Right lung (tissue), 10 donors: Measurements from ENCODE around the gene LAD1. TPM values are rescaled to one million over a fixed set of nuclear protein-coding genes. Genes with fewer than 3 reads are reported as not detected.

Experiments
- DNase-seq, 2 donors: peaks; one replicate each; pipeline ENCODE4 v3.0.0-alpha.2; 2013
- long read RNA-seq, 8 donors: transcript quantifications; one replicate each; lab custom pipeline, GENCODE V29; 2026
- polyA plus RNA-seq, 5 donors: library from polyadenylated mRNA; unstranded; fragments of 120-200 nt; gene quantifications; one replicate each; pipeline versions ENCODE4 v1.2.1 to v1.2.3, GENCODE V29; 2013; ENCODE audit warnings: inconsistent platforms in 1 of 5, low replicate concordance in 1 of 5; ENCODE audit not compliant: insufficient read length in 5 of 5, insufficient read depth in 1 of 5

Gene LAD1, protein sequence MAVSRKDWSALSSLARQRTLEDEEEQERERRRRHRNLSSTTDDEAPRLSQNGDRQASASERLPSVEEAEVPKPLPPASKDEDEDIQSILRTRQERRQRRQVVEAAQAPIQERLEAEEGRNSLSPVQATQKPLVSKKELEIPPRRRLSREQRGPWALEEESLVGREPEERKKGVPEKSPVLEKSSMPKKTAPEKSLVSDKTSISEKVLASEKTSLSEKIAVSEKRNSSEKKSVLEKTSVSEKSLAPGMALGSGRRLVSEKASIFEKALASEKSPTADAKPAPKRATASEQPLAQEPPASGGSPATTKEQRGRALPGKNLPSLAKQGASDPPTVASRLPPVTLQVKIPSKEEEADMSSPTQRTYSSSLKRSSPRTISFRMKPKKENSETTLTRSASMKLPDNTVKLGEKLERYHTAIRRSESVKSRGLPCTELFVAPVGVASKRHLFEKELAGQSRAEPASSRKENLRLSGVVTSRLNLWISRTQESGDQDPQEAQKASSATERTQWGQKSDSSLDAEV
- 10 to 100 TPM in 3 of 5 donors, 1 to 10 TPM in 2; 9.1 to 14.5 (median 11.2) TPM for polyA plus RNA-seq
- long read RNA-seq, donor 1, result 0 reads
- long read RNA-seq, donor 2, partial matches to known transcripts, result 5 of 8 reads
- long read RNA-seq, donor 2, other reads (novel, unspliced or antisense), result 0 of 8 reads
- long read RNA-seq, donor 3, partial matches to known transcripts, result 5 of 6 reads
- long read RNA-seq, donor 3, other reads (novel, unspliced or antisense), result 0 of 6 reads
- long read RNA-seq, donor 4, partial matches to known transcripts, result 0 of 1 reads
- long read RNA-seq, donor 4, other reads (novel, unspliced or antisense), result 0 of 1 reads
- long read RNA-seq, donor 5, result 0 reads
- long read RNA-seq, donor 6, partial matches to known transcripts, result 0 of 2 reads
- long read RNA-seq, donor 6, other reads (novel, unspliced or antisense), result 0 of 2 reads
- long read RNA-seq, donor 7, partial matches to known transcripts, result 0 of 4 reads
- long read RNA-seq, donor 7, other reads (novel, unspliced or antisense), result 0 of 4 reads
- long read RNA-seq, donor 8, partial matches to known transcripts, result 0 of 1 reads
- long read RNA-seq, donor 8, other reads (novel, unspliced or antisense), result 0 of 1 reads

DNA sequence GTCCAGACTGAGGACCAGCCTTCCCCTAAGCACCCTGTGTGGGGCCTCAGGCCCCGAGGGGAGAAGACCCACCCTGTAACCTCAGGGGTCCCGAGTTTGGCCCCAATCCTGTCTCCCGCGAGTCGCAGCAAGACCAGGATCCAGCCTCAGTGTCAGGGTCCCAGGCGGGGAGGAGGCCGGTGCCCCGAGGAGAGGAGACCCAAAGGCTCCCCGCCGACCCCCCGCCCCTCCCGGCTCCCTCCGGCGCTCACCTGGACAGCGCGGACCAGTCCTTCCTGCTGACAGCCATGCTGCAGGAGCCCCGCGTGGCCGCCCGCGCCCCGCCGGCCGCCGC is at the start of gene LAD1:
Gene LAD1, minus strand, starts transcription at position 307 of the 334 bp plus-strand sequence. Its CDS starts 18 bp downstream, at position 289.
- DNase-seq, result no peak

DNA sequence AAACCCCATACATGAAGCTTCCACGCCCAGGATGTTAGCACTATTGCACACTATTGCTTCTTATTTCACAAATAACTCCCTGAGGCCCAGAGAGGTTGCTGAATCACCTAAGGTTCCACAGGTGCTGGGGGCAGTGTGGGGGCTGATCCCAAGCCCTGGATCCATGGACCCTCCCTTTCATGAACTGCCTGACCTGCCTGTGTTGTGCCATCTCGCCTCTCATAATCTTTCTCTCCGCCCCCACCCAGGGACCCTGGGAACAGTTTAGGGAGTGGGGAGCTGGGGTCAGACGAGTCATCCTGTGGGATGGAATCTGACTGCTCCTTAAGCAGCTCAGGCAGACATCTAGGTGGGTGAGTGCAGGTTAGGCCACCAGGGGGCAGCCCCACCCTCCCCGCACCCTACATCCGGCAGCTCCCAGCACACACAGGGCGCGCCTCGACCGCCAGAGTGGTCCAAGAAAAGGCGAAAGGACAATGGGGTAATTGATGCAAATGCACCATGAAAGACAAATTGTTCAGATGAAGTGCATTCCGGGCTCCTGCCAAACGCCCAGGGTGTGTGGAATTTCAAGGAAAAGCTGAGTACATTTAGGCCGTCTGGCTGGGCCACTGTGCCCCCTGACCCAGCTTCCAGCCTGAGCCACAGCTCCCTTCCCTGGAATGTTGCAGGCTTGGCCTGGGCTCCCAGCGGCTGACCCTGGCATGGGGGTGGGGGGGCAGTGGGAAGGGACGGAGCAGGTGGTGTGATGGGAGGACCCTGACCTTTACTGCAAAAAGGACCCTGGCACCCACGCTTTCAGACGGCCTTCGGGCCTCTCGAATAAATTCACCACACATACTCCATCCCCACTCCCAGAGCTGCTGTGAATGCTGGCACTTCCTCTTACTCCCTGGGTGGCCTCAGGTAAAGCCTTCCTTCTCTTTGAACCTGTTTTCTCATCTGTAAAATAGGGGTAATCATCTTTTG is 49.1 kb upstream of the LAD1 start:
- peak; percentile 41 to 46 for DNase-seq

DNA sequence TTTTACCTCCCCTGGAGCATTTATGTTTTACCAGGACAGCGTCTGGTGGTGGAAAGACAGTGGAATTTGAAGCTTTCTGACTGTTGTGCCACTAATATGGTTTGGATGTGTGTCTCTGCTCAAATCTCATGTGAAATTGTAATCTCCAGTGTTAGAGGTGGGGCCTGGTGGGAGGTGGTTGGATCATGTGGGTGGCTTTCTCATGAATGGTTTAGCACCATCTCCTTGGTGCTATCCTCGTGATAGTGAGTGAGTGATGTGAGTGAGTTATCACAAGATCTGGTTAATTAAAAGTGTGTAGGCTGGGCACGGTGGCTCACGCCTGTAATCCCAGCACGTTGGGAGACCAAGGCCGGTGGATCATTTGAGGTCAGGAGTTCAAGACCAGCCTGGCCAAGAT is 46.2 kb upstream of the LAD1 start:
- DNase-seq, result no peak

DNA sequence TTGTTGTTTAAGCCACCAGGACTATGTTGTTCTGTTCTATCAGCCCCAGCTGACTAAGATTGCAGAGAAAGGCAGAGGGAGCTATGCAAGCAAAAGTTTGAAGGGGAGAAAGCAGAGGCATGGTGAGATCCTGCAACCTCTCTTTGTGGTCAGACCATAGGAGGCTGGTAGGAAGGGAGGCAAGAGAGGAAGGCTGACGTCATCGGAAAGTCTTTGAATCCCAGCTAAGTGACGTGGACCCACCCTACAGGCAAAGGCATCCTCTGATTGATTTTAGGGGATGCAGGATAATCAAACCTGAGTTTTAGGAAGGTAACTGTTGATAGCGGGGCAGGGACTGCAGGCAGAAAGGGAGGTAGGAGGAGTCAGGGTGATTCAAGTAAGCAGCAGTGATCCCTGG is 45.7 kb upstream of the LAD1 start:
- no peak for DNase-seq

DNA sequence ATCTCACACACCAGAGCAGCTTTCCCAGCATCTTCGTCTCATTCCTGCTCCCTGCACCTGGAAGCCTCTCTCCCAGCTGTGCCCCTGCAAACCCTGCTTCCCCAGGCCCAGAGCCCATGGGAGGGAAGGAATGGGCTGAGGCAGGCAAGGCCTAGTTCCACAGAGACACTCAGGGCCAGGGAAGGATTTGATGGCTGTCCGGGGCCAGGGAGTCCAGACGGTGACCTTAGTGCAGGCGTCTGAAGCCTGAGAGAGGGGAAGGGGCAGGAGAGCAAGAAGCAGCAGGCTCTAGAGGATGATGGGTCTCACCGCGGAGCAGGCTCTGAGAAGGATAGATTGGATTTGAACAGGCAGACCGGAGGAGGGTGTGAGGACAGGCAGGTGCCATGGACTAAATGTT is 44.6 kb upstream of the LAD1 start:
- no peak for DNase-seq

DNA sequence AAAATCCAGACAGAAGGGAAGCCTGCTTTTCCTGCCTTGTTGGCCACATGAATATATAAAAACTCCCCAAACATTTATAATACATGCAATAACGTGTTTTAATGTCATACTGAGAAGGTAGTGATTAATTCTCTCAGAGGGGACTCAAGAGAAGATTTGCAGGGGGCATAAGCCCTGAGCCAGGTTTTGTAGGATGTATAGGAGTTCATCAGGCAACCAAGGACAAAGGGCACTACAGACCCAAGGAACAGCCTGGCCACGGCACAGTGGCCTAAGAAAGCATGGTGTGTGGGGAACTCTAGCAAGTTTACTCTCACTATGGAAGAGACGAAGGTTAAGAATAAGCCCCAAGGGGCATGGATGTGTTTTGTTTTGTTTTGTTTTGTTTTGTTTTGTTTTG is 37.8 kb upstream of the LAD1 start:
- DNase-seq, result no peak

DNA sequence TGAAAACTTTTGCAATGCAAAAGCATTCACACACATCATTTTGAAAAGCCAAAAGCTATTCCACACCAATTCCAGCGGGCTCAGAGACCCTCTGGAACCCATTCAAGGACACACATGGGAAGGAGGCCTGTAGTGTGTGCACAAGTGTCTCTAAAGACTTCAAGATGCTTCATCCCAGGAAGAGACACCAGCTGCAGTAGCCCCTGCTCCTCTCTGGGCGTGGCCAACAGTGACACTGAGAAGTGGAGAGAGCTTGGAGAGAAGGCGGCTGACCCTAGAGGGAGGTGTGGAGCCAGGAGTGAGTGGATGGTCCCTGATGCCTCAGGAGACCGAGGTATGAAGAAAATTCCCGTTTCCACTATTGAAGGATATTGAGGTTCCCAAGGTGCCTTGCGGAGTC is 37.3 kb upstream of the LAD1 start:
- peak; percentile 14 to 29 for DNase-seq

DNA sequence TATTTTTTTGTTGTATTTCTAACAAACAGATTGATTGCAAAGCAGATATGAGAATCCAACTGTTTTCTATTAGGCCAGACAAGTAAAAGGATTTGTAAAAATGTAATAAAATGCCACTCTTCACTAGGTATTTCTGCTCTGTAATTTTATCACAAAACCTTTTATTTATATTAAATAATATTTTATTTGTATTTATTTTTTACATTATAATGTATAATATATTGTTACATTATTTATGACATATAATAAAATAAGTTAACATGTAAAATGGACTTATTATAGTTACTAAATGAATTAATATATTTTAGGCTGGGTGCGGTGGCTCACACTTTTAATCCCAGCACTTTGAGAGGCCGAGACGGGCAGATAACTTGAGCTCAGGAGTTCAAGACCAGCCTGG is 35.1 kb upstream of the LAD1 start:
- no peak for DNase-seq

DNA sequence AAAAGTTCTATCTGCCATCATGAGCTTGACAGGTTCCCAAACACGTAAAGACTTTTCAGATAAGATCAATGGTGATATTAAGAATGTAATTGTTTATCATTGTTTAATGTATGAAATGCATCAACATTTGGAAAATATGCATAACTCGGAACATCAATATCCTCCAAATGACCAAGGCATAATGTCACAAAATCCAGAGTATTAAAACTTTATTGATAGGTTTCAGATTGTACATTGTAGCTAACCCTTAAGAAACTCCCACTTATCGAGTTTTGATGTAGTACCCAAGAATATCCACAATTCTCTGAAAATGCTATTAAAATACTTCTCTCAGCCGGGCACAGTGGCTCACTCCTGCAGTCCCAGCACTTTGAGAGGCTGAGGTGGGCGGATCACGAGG is 34.5 kb upstream of the LAD1 start:
- no peak for DNase-seq

DNA sequence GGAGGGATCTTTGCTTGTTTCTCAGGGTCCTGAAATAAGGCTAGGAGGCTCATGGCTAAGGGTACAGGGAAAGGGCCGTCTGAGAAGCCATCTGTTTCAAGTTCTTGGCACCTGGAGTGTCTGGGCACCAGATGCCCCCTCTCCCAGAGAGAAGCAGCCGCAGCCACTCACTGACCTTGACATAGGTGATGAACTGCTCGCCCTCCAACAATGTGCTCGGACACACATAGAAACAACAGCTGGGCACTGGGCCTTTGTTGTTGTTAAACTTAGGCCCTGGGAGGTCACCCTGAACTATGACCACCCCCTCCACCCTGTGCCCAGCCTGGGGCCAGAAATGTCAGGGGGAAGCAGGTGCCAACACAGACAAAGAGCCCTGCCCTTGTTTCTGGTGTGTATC is 31.7 kb upstream of the LAD1 start:
- no peak for DNase-seq

DNA sequence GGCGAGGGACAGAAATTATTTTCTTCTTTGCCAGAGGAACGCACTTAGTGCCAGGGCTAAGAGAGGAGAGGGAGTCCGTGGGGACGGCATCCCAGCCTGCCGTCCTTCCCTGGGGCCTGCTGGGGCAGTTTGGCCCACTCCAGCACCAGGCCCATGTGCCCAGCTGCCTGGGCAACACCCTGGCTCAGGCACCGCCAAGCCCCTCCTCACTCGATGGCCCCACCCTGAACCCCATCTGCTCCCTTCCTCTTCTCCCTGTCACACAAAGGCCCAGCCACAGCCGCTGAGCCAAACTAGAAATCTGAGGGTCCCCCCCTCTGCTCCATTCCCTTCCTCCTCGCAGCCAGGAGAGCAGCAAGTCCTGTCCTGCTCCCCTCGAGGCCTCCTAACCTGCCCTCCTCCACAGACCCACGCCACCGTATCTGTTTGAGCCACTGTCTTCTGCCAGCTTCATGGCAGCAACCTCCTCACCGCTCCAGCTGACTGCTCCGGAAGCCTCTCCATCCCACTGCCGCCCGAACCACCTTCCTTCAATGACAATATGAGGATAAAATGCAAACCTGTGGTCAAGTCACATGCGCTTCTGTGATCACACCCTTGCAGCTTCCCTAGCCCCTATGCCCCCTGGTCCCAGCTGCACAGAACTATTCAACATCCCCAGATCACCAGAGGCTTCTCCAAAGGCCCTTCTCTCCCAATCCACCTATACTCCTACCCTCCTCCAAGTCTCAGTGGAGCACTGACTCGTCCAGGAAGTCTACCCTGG is 30.8 kb upstream of the LAD1 start:
- DNase-seq, result no peak

DNA sequence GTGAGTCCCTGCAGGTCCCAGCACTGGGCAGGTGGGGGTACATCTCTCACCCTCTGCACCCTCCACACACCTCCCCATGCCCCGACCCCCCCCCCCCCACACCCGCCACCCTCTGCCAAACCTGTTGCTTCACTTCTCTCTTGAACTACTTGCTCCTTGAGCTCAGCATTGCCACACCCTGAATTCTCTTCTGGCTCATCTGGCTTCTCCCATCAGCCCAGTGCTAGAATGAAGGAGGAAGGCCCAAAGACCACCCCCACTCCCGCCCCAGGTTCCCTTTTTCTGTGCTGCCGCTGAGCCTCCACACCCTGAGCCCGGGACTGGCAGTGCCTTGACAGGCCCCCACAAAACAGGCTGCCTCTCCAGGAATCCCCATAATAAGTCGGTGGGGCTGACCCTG is 28.8 kb upstream of the LAD1 start:
- no peak for DNase-seq

DNA sequence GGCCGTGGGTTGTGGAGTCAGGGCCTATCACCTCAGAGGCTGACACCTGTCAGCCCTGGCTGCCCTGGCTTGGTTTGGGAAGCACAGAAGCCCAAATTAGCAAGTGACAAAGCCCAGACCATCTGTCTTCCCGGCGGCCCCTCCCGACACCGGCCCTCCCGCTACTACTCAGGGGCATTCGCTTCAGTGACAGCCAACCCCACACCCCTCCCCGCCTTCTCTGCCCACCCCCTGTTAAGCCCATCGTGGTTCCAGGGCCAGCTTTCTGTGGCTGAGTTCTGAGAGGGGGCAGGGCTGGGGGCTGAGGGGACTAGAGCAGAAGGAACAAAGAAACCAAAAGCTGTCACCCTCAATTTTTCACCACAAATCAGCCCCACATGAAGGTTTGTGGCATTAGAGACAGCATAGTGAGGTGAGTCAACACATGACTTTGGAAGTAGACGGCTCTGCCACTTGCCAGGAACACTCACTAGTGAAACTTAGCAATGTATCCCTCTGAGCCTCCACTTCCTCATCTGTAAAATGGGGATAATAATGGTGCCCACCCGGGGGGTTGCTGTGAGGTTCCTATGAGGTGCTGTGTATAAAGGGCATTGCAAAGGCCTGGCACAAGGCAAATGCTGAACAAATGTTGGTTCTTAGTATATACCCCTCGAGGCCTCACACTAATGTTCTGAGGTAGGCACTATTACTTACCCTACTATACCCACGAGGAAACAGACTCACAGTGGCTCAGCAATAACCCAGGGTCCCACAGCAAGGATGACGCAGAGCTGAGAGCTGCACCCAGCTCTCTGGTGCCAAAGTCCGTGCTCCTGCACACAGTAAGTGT is 27.6 kb upstream of the LAD1 start:
- no peak for DNase-seq

DNA sequence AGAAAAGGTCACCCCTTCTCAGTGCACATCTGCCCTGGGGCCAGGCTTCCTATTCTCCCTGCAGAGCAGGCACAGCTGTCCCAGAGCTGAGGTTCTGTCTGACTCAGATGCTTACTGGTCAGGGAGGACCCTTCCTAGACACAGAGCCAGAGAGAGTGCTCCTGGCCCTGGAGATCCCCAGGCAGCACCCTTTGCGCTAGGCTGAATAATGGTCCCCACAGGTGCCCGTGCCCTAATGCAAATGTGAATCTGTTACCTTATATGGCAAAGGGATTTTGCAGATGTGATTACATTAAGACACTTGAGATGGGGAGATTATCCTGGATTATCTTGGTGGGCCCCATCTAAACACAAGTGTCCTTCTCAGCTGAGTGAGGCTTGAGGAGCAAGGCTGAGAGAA is 25.0 kb upstream of the LAD1 start:
- no peak for DNase-seq

DNA sequence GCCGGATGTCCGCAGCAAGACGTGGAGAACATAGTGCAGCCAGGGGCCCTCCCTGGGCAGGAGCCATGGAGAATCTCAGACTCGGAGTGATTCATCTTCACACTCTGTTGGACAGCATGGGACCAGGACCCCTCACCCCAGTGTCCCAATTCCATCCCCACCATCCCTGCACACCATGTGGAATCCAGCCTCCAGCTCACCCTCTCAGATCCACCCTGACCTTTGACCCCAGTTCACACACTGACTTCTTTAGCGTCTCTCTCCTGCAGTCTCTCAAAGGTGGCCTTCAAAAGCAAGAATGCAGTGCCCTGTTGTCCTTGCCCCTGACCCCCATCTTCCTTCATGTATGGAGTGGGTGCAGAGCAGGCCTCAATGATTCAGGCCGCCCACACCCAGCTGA is 24.5 kb upstream of the LAD1 start:
- no peak for DNase-seq

DNA sequence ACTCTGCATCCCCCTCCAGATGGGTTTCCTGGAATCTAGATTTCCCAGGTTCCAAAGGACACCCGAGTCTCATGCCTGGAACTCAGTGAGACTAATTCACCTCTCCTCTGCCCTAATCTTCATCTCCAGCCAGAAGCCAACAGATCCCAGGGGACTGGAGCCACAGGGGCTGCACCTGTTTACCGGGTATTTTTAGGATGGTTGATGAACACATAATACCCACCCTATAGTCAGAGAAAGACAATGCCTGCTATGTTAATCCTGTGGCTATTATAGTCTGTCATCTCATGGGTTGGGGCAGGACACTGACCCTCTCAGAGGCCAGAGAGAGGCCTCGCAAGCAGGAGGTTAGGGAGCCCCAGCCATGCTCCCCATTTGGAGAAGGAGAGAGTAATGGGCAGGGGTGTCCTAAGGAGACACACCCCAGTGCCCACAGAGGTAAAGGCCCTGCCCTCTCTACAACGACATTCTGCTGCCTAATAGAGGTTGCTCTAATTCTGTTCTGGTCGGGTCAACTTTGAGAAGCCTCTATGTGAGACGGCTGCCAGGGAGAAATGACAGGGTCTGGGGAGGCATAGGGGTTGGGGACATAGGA is 23.4 kb upstream of the LAD1 start:
- no peak for DNase-seq

DNA sequence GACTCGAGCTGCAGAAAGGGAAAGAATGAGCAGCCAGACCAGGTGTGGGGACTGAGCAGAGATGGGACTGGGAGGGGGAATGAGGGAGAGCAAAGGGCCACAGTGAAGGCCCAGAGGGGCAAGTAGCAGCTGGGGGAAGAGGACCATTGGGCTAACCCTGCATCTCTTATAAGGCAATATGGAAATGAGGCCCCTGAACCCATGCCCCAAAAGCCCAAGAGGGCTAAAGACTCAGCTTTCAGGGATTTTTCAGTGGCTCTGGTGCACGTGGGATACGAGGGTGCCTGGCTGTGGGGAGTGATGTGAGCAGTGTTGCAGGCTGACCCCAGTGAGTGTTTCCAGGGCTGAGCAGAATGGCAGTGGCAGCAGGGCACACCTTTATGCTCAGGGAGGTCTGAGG is 22.9 kb upstream of the LAD1 start:
- DNase-seq, result no peak

DNA sequence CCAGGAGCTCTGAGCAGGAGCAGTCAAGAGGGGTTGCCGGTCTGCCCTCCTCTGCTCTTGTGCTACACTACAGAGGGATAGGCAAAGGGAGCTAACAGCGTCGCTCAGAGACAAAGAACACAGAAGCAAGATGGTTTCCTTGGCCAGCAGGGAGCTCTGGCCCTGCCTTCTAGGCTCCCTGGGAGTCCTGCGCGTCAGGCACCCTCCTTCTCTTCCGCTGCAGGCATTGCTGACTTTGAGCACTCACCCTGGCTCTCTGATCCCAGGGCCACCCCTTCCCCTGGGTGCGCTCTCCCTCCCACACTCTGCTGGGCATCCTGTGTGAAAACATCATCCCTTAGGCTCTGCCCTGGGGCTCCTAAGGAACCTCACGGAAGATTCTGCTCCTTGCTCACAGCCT is 21.9 kb upstream of the LAD1 start:
- no peak for DNase-seq

DNA sequence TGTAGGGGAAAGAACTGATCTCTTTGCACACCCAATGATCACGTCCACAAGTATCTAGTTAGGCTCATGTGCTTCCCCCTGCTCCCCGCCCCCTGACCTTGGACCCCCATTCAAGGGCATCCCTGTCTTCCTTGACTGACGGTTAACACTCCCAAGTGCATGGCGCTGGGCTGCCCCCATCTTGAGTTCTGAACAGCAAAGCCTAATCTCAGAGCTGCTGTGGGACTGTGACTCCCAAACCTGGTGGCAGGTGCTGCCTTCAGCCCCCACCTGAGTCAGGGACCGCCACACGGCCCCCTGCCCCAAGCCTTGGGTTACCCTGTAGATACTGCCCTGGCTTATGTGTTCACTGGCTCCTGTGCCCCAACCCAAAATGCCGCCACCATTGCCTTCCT is 21.5 kb upstream of the LAD1 start:
- DNase-seq, result no peak
